Measurements from ENCODE around the gene ZBTB16. TPM values are rescaled to one million over a fixed set of nuclear protein-coding genes. Genes with fewer than 3 reads are reported as not detected.

The ZBTB16 gene
- total RNA-seq, 2 donors from 2014 or later, result 2.7 to 13.1 TPM

GRCh38 chr11:114296605-114297372 is 237.3 kb downstream of the ZBTB16 start:
- no peaks in the 10 kb centered on the region for H3K36me3 Mint-ChIP-seq
- no peaks in the 10 kb centered on the region for H3K9me3 Mint-ChIP-seq
- peaks cover 21 to 35% of the 10 kb centered on the region in 2 donors for H3K27me3 Mint-ChIP-seq
- DNase-seq (ENCODE audit: low spot score) (no peak), ATAC-seq (no peak)
- H3K4me3 Mint-ChIP-seq, result no peak overlapping the region
- no peak overlapping the region for H3K27ac Mint-ChIP-seq
- no peaks in the 10 kb centered on the region for H3K4me1 Mint-ChIP-seq (ENCODE audit: low read depth in 2 of 2)

- no peaks in the 10 kb centered on the region for H3K4me1 Mint-ChIP-seq (ENCODE audit: low read depth in 2 of 2)
- H3K4me3 Mint-ChIP-seq, result no peak overlapping the region
- H3K27me3 Mint-ChIP-seq, result peaks cover 20 to 42% of the 10 kb centered on the region in 2 donors
- no peaks in the 10 kb centered on the region for H3K9me3 Mint-ChIP-seq
- DNase-seq (ENCODE audit: low spot score), result no peak
- H3K27ac Mint-ChIP-seq, result no peak overlapping the region
- ATAC-seq, result no peak
- H3K36me3 Mint-ChIP-seq, result no peaks in the 10 kb centered on the region
Observed at GRCh38 chr11:114297806-114298709, 238.5 kb downstream of the ZBTB16 start.

GRCh38 chr11:114298710-114299109 is 239.2 kb downstream of the ZBTB16 start:
- Mint-ChIP-seq H3K27ac (no peak overlapping the region), H3K27me3 (peaks cover 18 to 40% of the 10 kb centered on the region in 2 donors), H3K36me3 (no peaks in the 10 kb centered on the region), H3K9me3 (no peaks in the 10 kb centered on the region), H3K4me3 (no peak overlapping the region), H3K4me1 (ENCODE audit: low read depth in 2 of 2) (no peaks in the 10 kb centered on the region)
- no peak for DNase-seq (ENCODE audit: low spot score)
- ATAC-seq, result no peak

Other genes with a start within 250 kb of the ZBTB16 start
- gene USP28, start 184.1 kb upstream of the ZBTB16 start, total RNA-seq, result 10 to 100 TPM; 63.7 to 67.3 TPM
- gene HTR3B, start 154.9 kb upstream of the ZBTB16 start, total RNA-seq, result not detected
- gene HTR3A, start 84.6 kb upstream of the ZBTB16 start, total RNA-seq, result not detected
- gene NNMT, start 236.7 kb downstream of the ZBTB16 start, total RNA-seq, result not detected